Glutamatergic neuron (in vitro differentiated cells): ENCODE measurements around the gene FOXJ2. TPM values are rescaled to one million over a fixed set of nuclear protein-coding genes. Genes with fewer than 3 reads are reported as not detected.
"Not testable (repeated sequence)": the region's sequence is repeated elsewhere in the genome, so short reads cannot be mapped to it uniquely, and the experiment has no call there.

Experiments
- DNase-seq: peaks from one replicate; pipeline ENCODE4 v3.0.0; 2022
- H3K27ac Mint-ChIP-seq: one replicate; pipeline ENCODE4 v1.8.0; 2020; ENCODE audit warnings: mild to moderate bottlenecking, mixed read lengths, inconsistent platforms; ENCODE audit not compliant: unreplicated experiment
- H3K27me3 Mint-ChIP-seq: one replicate; pipeline ENCODE4 v1.8.0; 2020; ENCODE audit warnings: mild to moderate bottlenecking, moderate library complexity, mixed read lengths, inconsistent platforms; ENCODE audit not compliant: unreplicated experiment
- H3K36me3 Mint-ChIP-seq: one replicate; pipeline ENCODE4 v1.8.0; 2020; ENCODE audit warnings: mild to moderate bottlenecking, mixed read lengths, inconsistent platforms; ENCODE audit not compliant: unreplicated experiment
- H3K4me1 Mint-ChIP-seq: one replicate; pipeline ENCODE4 v1.8.0; 2020; ENCODE audit warnings: mild to moderate bottlenecking, low read depth, mixed read lengths, inconsistent platforms; ENCODE audit not compliant: unreplicated experiment
- H3K4me3 Mint-ChIP-seq: one replicate; pipeline ENCODE4 v1.8.0; 2020; ENCODE audit warnings: mild to moderate bottlenecking, mixed read lengths, inconsistent platforms; ENCODE audit not compliant: unreplicated experiment
- H3K9me3 Mint-ChIP-seq: one replicate; pipeline ENCODE4 v1.8.0; 2020; ENCODE audit warnings: mild to moderate bottlenecking, moderate library complexity, mixed read lengths, inconsistent platforms; ENCODE audit not compliant: unreplicated experiment
- long read RNA-seq: library from polyadenylated mRNA; unstranded; transcript quantifications from one replicate; pipeline ENCODE4 v2.0.0, GENCODE V29; 2020; ENCODE audit not compliant: unreplicated experiment
- total RNA-seq: library from RNA; stranded (reverse); fragmentation: NEBNext Ultra II Directional; extraction: Animal tissue kit (Norgen Biotek cat#: 25700); gene quantifications from one replicate; pipeline ENCODE4 v1.2.1, GENCODE V29; 2021; ENCODE audit not compliant: unreplicated experiment
- TF ChIP-seq, protein P1 (sequence below): fragments of 200-600 bp; sonication (generic); IDR thresholded peaks from one replicate; pipeline ENCODE4 v1.5.0; 2021; ENCODE audit not compliant: partially characterized antibody, unreplicated experiment

FOXJ2 gene
- total RNA-seq, result 8.3 TPM
- long read RNA-seq, result 0 reads

DNA sequence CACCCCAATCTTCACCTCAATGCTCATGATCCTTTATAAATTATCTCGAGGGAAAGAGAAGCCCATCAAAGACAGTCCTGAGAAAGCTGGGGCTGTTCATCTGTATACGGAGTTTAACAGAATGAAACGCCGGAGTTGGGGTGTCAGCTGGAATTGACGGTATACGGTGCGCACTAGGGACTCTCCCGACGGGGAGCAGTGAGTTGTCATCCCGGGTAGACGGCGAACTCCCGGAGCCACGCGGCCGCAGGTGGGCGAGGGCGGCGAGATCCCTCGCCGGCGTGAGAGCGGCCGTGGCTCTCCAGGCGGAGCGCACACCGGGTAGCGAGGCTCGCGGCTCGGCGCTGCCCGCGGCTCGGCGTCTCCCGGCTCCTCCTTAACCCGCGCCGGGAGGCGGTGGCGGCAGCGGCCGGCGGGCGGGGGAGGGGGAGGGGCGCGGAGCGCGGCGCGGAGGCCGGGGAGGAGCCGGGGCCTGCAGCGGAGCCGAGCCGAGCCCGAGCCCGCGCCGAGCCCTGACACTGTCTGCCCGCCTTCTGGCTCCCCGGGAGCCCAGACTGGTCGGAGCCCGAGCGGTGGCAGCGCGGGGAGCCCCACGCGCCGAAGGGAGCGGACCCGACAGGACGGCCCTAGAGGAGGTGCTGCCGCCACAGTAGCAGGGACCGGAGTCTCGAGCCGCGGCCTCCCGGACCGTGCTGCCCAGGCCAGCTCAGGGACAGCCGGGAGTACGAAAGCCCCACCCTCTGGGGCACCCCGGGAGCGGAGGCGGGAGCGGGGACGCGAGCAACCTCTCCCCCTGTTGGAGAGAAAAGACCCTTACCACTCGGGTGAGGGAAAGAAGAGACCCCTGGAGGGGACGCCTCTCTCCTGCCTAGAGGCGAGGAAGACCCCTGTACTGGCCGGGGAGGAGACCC is at the start of gene FOXJ2:
TSS of gene FOXJ2 (plus strand) at position 475 of the 911 bp plus-strand sequence. CDS start 7,117 bp downstream, outside the sequence.
- Mint-ChIP-seq H3K9me3 (no peaks in the 10 kb centered on the region), H3K4me1 (peaks cover 13% of the 10 kb centered on the region), H3K4me3 (peak within 1 kb of the TSS; percentile 86), H3K27me3 (peaks cover 4% of the 10 kb centered on the region), H3K27ac (peak within 1 kb of the TSS; percentile 73), H3K36me3 (no peaks in the 10 kb centered on the region)
- DNase-seq, result peak; percentile 82
- TF ChIP-seq, protein P1, sequence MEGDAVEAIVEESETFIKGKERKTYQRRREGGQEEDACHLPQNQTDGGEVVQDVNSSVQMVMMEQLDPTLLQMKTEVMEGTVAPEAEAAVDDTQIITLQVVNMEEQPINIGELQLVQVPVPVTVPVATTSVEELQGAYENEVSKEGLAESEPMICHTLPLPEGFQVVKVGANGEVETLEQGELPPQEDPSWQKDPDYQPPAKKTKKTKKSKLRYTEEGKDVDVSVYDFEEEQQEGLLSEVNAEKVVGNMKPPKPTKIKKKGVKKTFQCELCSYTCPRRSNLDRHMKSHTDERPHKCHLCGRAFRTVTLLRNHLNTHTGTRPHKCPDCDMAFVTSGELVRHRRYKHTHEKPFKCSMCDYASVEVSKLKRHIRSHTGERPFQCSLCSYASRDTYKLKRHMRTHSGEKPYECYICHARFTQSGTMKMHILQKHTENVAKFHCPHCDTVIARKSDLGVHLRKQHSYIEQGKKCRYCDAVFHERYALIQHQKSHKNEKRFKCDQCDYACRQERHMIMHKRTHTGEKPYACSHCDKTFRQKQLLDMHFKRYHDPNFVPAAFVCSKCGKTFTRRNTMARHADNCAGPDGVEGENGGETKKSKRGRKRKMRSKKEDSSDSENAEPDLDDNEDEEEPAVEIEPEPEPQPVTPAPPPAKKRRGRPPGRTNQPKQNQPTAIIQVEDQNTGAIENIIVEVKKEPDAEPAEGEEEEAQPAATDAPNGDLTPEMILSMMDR, result peak; percentile 34

DNA sequence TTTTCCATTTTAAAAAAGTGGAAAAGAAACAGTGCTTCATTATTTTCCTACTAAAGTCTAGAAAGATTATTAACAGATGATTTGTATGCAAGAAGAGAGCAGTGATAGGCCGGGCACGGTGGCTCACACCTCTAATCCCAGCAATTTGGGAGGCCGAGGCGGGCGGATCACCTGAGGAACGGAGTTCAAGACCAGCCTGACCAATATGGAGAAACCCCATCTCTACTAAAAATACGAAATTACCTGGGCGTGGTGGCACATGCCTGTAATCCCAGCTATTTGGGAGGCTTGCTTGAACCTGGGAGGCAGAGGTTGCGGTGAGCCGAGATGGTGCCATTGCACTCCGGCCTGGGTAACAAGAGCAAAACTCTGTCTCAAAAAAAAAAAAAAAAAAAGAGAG is 49.5 kb upstream of the FOXJ2 start:
- H3K9me3 Mint-ChIP-seq, H3K27ac Mint-ChIP-seq, H3K27me3 Mint-ChIP-seq, H3K4me1 Mint-ChIP-seq, H3K36me3 Mint-ChIP-seq, DNase-seq, H3K4me3 Mint-ChIP-seq: not testable (repeated sequence)

DNA sequence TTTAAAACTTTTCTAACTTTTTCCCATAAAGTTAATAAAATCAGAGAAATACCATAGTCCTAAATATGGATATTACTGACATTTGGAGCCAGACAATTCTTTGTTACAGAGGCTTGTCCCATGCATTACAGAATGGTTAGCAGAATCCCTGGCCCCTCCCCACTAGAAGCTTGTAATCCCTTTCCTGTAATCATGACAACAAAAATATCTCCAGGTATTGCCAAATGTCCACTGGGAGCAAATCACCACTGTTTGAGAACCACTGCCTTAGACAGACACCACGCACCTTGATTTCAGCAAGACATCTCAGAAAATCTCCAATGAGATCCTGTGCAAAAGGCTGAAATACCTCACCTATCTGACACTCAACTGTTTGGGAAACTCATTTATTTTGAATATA is 49.1 kb upstream of the FOXJ2 start:
- DNase-seq, H3K27ac Mint-ChIP-seq, H3K9me3 Mint-ChIP-seq, H3K27me3 Mint-ChIP-seq, H3K36me3 Mint-ChIP-seq, H3K4me1 Mint-ChIP-seq, H3K4me3 Mint-ChIP-seq: not testable (repeated sequence)

DNA sequence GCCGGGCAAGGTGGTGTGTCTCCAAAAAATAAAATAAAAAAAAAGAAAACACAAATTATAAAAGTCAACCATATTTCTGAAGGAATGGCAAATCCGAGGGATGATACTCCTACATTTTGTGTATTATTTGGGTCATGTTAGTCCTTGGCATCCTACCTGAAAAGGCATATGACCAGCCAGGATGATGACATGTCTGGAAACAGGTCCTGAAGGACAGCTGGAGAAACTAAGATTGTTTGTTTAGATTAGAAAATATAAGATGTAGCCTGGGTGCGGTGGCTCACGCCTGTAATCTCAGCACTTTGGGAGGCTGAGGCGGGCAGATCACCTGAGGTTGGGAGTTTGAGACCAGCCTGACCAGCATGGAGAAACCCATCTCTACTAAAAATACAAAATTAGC is 47.6 kb upstream of the FOXJ2 start:
- H3K27ac Mint-ChIP-seq, result no peak overlapping the region
- H3K36me3 Mint-ChIP-seq, result no peaks in the 10 kb centered on the region
- H3K9me3 Mint-ChIP-seq, result no peaks in the 10 kb centered on the region
- DNase-seq, result no peak
- H3K4me1 Mint-ChIP-seq, result no peaks in the 10 kb centered on the region
- TF ChIP-seq, protein P1, result no peak
- peaks cover 1% of the 10 kb centered on the region for H3K27me3 Mint-ChIP-seq
- no peak overlapping the region for H3K4me3 Mint-ChIP-seq

- Mint-ChIP-seq H3K36me3 (no peaks in the 10 kb centered on the region), H3K4me3 (no peak overlapping the region), H3K27ac (no peak overlapping the region), H3K9me3 (no peaks in the 10 kb centered on the region), H3K4me1 (no peaks in the 10 kb centered on the region), H3K27me3 (peaks cover 1% of the 10 kb centered on the region)
- TF ChIP-seq, protein P1, result no peak
- DNase-seq, result no peak
Observed at GRCh38 chr12:7985802-7986418, 46.6 kb upstream of the FOXJ2 start.
